Stimulated activated naive CD4-positive, alpha-beta T cell (primary cell): ENCODE results near the gene ATP2A2.
"Not testable (repeated sequence)": the region's sequence is repeated elsewhere in the genome, so short reads cannot be mapped to it uniquely, and the experiment has no call there.

Experiments
- DNase-seq, 6 experiments: peaks; one replicate each; lab custom pipeline; 2025; lab: John Stamatoyannopoulos, UW

ATP2A2 gene

DNA sequence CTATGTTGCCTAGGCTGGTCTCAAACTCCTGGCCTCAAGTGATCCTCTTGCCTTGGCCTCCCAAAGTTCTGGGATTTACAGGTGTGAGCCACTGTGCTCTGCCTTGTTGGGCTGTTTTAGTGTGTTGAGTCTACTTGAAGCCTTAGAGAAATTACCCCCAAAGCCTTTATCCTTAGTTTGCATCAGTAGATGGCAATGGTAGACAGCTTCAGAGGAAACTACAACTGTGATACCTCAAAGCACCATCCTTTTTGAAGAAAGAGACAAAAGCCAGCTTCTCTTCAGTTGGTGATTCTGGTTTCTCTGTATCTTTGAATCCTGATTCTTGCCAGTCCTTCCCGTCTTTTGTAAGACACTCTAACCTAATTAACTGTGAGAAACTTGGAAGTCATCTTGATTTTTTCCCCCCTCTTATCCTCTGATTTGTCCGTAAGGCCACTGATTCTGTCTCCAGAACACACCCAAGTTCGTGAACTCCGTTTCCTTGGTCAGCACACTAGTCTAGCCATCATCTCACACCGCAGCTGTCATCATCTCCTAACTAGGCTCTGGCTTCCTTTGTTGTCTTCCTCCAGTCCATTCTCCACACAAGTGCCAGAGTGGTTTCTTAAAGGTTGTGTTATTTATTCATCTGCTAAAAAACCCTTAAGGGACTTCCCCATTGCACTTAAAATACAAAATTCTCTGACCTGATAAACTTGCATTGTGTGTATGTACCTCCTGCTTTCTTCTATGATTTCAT lies 20.2 kb downstream of the ATP2A2 start:
- no peak for DNase-seq

DNA sequence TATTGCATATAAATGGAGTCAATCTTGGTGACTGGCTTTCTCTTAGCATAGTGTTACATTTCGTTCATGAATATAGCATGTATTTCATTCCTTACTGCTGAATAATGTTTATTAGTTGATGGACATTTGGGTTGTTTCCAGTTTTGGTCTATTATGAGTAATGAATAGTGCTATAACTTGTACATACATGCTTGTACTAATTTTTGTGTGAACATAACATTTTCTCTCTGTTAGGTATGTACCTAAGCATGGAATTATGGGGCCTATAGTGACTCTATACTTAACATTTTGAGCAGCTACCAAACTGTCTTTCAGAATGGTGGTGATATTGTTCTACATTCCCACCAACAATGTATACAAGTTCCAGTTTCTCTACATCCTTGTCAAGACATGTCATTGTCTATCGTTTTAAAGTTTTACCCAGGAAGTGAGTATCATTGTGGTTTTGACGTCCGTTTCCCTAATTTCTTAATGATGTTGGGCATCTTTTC lies 23.1 kb downstream of the ATP2A2 start:
- no peak for DNase-seq

DNA sequence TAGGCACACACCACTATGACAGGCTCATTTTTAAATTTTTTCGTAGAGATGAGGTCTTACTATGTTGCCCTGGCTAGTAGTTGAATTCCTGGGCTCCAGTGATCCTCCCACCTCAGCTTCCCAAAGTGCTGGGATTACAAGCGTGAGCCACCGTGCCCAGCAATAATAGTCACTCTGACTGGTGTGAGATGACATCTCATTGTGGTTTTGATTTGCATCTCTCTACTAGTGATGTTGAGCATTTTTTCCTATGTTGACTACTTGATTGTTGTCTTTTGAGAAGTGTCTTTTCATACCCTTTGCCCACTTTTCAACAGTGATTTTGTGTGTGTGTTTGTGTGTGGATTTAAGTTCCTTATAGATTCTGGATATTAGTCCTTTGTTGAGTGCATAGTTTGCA lies 26.3 kb downstream of the ATP2A2 start:
- no peak for DNase-seq

DNA sequence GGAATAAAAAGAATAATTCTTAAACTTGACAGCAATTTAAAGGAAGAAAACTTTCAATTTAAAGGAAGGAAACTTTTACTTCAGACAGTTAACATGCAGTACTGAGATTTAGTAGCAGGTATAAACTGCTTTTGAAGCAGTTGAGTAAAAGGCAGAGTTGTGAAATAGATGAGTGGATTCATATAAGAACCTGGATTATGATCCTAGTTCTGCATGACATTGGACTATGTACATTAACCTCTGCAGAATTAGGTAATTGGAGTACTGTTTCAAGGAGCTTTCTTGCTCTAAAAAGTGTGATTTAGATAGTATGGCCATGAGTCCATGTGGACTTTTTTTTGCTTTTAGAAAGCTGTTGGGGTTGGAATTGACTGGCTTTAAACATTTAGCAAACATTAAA lies 29.7 kb downstream of the ATP2A2 start:
- no peak for DNase-seq

DNA sequence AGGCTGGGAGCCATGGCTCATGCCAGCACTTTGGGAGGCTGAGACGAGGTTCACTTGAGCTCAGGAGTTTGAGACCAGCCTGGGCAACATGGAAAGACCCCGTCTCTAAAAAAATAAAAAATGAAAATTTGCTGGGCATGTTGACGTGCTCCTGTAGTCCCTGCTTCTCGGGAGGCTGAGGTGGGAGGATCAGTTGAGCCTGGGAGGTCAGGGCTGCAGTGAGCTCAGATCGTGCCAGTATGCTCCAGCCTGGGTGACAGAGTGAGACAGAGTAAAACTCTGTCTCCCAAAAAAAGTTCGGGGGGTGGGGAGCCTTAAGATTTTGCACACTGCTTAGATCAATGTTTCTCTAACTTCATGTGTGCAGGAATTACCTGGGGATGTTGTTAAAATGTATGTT lies 30.9 kb downstream of the ATP2A2 start:
- DNase-seq: no peak

DNA sequence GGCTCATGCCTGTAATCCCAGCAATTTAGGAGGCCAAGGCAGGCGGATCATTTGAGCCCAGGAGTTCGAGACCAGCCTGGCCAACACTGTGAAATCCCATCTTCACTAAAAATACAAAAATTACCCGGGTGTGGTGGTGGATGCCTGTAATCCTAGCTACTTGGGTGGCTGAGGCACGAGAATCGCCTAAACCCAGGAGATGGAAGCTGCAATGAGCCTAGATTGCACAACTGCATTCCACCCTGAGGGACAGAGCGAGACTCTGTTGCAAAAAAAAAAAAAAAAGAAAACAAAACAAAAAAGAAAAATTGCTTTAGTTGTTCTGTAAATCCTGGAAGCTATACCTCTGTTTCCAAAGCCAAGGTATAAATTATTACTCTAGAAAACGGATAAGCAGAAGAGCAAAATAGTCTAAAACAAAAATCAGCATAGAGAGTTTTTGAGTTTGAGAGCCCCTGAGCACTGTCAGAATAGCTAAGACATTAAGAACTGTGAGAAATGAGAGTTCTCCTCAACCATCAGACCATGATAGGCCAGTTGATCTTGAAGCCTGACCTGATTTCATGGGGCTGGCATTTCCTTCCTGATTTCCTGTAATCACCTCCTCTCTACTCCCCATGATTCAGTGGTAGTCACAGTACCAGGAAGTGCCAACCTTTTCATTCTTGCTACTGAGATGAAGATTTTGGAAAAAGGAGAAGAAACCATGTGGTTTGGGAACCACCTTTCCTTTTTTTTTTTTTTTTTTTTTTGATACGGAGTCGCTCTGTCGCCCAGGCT lies 31.7 kb downstream of the ATP2A2 start:
- no peak for DNase-seq

DNA sequence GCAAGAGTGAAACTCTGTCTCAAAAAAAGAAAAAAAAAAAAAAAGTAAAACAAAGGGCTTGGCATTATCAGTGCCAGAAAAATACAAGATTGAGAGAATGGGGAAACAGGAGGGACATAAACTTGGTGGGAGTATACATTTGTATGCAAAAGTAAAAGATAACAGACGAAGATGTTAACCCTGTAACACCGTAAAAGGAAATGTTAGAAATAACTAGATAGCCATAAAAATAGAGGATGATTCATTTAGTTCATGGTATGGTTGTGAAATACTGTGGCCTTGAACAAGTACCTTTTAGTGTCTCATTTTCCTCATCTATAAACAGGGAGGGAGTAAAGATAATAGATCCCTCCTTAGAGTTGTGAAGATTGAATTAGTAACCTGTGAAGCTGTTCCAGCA lies 33.3 kb downstream of the ATP2A2 start:
- no peak for DNase-seq

DNA sequence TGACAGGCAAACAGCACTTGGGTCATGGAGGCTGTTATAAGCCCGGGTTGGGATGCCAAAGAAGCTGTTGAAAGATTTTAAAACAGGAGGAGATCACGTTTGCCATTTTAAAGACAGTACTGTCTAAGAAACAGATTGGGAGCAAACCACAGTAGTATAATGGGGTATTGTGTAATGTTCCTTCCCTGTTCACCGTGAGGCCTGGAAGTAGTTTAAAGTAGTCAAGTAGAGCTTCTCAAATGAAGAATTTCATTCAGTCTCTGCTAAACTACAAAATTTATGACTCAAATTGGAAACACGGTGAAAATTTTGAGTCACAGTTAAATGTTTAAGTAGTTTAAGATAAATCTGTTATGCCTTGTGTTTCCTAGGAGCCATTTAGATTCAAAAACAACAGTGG lies 35.8 kb downstream of the ATP2A2 start:
- no peak for DNase-seq

DNA sequence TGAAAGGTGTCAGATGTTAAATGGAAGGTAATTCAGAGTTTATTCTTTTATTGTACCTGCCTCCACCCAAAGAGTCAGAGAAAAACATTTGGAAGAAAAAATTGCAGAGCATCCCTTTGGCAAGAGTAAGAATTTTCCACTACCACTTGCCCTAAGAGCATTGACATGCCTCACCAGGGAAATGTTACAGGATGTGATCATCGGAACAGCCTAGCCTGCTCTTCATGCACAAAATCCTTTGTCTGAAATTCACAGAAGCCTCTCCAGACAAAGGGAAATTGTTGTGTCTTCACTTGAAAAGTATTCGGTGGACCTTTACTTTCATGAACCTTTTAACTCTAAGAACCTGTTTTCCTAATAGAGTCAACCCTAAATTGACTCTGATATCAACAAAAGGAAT lies 36.9 kb downstream of the ATP2A2 start:
- DNase-seq: no peak

DNA sequence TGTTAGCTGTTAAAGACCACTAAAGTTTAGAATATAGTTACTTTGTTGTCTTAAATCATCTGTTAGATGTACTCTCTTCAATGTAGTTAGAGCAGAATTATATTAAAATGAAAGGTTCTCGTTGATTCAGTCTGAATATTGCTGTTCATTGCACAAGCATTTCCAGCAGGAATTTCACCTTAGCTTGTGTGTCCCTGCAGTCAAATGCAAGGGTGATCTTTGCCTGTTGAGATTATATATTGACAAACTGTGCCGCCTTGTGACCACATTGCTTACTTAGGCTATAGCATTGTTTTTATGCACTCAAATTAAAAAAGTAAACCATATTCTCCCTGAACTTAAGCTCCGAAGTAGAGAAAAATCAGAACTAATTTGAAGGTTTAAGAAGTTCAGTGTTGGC lies 39.5 kb downstream of the ATP2A2 start:
- DNase-seq: no peak

DNA sequence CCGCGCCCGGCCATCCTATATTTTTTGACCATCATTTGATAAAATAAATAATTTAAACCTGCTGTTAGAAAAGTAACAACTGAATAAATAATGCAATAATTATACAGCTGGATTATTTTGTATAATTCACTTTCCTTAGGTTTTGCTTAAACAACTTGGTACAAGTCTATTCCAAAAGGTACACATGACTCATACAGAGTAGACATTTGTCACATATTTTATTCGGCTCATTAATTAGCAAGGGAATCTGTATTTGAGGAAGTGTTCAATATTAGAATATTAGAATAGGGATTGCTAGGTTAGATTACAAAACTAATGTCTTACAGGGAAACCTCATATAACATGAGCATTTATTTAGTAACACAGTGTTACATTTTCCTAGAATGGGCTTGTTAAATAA lies 48.7 kb downstream of the ATP2A2 start:
- DNase-seq: no peak

DNA sequence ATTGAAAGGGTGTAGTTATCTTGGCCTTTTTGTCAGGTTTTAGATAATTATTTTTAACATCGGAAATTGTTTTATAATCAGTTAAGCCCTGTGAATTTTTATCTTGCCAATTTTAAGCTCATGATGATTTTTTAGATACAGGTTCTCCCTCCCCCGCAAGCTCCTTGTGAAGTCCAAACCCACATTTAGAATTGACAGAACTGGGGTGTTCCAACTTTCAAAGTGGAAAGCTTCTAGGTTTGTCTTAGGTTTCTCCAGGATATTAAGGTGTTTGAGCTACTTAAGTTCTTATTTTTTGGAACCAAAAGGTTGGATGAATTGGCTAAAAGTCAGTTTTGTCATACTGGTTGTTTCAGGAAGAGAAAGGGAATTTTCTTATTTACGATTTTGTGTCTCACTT lies 49.1 kb downstream of the ATP2A2 start:
- DNase-seq: no peak

DNA sequence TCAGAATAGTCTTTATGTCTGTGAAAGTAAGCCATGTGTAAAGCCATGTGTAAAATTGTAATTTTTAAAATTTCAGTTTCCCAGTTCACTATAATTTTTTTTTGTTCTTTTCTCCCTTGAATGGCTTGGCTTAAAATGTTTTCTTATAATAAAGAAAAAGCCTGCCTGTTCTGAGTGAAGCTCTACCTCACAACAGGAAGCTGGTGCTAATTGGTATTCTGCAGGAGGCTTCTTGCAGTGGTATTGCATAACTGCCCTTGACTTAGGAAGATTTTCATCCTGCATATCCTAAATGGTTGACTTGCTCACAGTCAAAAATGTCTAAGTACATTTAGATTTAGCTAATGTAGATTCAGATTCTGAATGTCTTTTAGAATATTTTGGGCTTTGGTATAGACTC lies 49.5 kb downstream of the ATP2A2 start:
- DNase-seq: no peak

DNA sequence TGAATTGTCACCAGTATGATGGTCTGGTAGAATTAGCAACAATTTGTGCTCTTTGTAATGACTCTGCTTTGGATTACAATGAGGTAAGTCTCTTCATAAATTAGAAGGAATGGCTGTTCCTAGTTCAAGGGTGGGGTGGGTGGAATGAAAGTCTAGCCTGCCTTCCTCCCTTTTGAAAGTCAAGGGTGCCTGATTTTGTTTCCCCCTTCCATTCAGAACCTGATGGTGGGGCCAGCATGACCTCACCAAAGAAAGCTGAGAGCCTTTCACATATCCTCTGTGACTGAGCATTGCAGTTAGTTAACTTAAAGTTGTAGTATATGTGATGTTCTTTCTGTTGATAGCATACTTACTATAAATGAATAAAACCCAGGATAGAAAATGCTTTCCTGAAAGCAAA lies 52.2 kb downstream of the ATP2A2 start:
- DNase-seq: no peak

DNA sequence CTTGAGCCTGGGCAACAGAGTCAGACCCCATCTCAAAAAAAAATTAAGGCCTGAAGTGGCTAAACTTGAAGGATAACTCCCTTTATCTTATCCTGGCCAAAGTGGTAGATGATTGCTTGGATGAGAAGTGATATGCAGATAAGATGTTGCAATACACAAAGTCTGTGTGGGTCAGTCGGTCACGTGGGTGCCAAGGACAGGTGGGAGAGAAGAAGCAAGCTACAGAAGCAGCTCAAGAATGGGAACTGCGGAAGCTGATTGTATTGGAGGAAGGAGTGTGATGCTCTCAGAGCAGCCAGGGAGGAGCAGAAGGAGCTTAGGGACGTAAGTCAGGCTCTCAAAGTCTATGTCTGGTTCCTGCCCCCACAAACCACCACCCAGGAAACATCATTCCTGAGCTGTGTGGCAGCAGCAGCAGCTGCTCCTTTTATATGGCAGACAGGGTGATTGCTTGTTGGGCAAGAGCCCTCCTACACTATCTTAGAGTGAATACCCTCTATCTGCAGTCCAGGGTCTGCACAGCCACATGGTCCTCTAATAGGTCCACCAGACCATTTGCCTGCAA lies 54.5 kb downstream of the ATP2A2 start:
- no peak for DNase-seq

DNA sequence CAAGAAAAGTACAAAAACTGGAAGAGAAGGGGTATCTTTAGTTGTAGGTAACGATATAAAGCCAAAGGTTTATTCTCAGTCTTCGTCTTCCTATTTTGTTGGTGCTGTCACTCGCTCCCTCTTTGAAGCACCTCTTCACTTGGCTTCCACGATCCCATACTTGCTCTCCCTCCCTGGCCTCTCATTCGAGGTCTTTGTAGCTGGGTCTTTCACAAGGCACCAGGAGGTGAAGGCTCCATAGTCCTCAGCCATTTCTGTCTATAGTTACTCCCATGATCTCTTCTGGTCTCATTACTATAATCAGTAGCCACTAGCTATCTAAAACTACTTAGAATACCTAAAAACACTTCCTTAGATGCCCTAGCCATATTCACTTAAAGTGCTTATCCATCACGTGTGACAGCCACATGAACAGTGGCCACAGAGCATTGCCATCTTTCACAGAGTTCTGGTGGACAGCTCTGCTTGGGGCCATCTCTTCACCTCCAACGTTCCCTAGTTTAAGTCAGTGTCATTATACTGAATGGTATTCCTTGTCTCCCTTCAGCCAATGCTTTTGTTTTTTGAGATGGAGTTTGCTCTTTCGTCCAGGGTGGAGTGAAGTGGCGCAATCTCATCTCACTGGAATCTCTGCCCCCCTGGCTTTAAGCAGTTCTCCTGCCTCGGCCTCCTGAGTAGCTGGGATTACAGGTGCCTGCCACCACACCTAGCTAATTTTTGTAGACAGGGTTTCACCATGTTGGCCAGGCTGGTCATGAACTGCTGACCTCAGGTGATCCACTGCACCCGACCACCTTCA lies 57.1 kb downstream of the ATP2A2 start:
- DNase-seq: no peak

DNA sequence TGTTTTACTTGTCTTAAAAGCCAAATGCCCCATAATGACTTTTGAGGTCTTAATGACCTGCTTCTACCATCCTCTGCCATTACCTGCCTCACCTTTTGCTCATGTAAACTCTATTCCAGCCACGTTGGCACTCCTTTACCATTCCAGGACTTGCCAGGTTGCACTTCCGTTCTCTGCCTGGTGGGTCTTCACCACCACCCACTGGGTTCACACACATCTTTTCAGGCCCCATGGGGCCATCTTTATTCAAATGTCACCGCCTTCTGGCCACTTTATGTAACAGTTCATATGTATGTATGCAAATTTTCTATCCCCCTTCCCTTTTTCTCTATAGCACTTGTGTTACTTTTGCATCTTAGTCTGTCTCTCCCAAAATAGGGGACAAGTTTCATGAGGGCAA lies 57.7 kb downstream of the ATP2A2 start:
- no peak for DNase-seq

DNA sequence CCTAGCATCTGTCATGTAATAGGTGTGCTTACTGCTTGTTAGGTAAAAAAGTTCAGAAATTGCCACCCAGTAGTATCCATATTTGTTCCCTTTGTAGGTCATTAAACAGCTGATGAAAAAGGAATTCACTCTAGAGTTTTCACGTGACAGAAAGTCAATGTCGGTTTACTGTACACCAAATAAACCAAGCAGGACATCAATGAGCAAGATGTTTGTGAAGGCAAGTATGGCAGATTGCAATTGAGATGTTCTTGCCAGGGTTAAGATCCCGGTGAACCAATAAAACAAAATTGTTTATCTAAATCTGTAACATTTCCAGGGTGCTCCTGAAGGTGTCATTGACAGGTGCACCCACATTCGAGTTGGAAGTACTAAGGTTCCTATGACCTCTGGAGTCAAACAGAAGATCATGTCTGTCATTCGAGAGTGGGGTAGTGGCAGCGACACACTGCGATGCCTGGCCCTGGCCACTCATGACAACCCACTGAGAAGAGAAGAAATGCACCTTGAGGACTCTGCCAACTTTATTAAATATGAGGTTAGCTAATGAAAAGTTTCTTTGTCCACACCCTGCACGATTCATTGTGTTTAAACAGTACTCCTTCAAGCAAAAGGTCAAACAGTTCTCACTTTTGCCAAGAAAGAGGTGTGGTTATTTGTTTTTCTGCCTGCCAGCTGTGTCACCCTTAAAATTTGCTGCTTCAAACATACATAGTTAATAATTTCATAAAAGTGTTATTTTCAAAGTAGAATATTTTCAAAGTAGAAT lies 58.3 kb downstream of the ATP2A2 start:
- DNase-seq: no peak

DNA sequence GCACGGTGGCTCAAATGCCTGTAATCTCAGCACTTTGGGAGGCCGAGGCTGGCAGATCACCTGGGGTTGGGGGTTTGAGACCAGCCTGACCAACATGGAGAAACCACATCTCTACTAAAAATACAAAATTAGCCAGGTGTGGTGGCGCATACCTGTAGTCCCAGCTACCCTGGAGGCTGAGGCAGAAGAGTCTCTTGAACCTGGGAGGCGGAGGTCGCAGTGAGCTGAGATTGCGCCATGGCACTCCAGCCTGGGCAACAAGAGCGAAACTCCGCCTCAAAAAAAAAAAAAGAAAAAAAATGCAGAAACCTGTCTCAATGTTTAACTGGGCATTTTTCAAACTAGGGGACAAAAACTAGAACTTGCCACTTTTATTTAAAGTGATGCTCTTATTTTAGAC lies 59.2 kb downstream of the ATP2A2 start:
- DNase-seq: not testable (repeated sequence)

DNA sequence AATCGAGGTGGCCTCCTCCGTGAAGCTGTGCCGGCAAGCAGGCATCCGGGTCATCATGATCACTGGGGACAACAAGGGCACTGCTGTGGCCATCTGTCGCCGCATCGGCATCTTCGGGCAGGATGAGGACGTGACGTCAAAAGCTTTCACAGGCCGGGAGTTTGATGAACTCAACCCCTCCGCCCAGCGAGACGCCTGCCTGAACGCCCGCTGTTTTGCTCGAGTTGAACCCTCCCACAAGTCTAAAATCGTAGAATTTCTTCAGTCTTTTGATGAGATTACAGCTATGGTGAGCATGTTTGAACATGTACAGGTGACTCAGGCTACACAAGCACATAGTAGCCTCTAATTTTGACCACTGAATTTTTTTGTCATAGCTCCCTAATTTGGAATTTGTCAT lies 59.7 kb downstream of the ATP2A2 start:
- DNase-seq: no peak

DNA sequence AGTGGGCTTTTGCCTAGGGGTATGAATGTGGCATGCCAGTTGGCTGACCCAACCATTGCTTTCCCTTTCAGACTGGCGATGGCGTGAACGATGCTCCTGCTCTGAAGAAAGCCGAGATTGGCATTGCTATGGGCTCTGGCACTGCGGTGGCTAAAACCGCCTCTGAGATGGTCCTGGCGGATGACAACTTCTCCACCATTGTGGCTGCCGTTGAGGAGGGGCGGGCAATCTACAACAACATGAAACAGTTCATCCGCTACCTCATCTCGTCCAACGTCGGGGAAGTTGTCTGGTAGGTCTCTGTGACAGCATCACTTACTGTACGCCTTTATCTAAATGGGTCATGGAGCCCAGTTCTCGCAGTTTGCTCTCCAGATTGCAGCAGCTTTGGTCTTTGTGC lies 61.1 kb downstream of the ATP2A2 start:
- DNase-seq: no peak

DNA sequence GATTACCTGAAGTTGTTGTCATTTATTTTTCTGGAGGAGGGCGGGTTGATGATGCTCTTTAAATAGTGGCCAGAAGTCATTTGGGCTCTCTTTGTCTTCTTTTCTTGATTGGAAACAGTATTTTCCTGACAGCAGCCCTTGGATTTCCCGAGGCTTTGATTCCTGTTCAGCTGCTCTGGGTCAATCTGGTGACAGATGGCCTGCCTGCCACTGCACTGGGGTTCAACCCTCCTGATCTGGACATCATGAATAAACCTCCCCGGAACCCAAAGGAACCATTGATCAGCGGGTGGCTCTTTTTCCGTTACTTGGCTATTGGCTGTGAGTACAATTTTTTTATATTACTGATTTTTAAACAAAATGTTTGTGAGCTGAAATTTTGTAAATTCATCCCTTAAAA lies 62.1 kb downstream of the ATP2A2 start:
- DNase-seq: no peak
